GM12873 (cell line): ENCODE measurements around the gene GIGYF1.

Experiments used
- TF ChIP-seq, protein P1 (sequence below): IDR thresholded peaks from 2 replicates; pipeline ENCODE4 v1.5.1; 2012; ENCODE audit warnings: low read depth, mild to moderate bottlenecking, moderate library complexity, low read length, control low read depth; ENCODE audit not compliant: insufficient read depth; ENCODE audit errors: missing control alignments

The GIGYF1 gene

DNA sequence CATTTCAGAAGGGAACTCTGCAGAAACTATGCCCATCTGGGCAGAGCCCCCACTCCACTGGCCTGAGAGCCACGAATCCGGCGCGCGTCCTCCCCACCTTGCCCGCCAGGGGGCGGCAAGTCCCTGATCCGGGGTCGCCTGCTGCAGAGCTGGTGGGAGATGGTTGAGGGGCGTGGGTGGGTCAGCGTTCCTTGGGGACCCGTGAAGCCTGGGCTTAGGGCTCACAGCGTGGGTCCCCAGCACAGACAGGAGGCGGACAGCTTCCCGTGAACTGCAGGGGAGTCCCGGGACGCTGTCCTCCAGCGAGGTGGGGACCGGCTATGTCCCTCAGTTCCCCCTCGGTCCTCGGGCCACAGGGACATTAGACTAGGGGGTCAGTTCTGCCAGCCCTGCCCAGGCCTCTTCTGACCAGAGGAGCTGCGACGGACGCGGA lies 11.3 kb upstream of the GIGYF1 start:
- TF ChIP-seq, protein P1, sequence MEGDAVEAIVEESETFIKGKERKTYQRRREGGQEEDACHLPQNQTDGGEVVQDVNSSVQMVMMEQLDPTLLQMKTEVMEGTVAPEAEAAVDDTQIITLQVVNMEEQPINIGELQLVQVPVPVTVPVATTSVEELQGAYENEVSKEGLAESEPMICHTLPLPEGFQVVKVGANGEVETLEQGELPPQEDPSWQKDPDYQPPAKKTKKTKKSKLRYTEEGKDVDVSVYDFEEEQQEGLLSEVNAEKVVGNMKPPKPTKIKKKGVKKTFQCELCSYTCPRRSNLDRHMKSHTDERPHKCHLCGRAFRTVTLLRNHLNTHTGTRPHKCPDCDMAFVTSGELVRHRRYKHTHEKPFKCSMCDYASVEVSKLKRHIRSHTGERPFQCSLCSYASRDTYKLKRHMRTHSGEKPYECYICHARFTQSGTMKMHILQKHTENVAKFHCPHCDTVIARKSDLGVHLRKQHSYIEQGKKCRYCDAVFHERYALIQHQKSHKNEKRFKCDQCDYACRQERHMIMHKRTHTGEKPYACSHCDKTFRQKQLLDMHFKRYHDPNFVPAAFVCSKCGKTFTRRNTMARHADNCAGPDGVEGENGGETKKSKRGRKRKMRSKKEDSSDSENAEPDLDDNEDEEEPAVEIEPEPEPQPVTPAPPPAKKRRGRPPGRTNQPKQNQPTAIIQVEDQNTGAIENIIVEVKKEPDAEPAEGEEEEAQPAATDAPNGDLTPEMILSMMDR = peak; percentile 98

DNA sequence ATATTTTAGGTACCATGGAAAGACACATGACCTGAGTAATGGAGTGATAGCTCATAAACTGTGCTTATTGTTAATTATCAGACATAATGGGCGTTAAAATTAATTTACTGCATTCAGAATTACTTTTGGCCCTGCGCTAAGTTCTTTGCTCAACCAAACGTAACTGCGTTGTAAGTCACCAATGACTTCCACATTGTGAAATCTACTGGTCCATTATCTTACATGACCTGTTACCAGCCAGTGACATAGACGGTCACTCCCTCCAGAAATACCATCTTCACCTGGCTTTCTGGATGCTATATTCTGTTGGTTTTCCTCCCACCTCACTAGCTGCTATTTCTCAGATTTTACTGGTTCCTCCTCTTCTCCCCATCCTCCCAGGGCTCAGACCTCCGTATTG lies 5.0 kb upstream of the GIGYF1 start:
- TF ChIP-seq, protein P1 = no peak

DNA sequence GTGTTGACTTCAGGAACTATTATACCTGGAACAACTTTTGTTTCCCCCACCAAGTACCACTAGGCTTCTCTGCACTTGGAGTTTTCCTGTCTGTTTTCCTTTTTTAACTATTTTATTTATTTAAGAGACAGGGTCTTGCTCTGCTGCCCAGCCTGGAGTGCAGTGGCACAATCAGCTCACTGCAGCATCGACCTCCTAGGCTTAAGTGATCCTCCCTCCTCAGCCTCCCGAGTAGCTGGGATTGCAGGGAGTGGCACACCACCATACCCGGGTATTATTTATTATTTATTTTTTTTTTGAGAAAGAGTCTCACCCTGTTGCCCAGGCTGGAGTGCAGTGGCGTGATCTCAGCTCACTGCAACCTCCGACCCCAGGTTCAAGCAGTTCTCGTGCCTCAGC lies 2.1 kb upstream of the GIGYF1 start:
- TF ChIP-seq, protein P1 = no peak

DNA sequence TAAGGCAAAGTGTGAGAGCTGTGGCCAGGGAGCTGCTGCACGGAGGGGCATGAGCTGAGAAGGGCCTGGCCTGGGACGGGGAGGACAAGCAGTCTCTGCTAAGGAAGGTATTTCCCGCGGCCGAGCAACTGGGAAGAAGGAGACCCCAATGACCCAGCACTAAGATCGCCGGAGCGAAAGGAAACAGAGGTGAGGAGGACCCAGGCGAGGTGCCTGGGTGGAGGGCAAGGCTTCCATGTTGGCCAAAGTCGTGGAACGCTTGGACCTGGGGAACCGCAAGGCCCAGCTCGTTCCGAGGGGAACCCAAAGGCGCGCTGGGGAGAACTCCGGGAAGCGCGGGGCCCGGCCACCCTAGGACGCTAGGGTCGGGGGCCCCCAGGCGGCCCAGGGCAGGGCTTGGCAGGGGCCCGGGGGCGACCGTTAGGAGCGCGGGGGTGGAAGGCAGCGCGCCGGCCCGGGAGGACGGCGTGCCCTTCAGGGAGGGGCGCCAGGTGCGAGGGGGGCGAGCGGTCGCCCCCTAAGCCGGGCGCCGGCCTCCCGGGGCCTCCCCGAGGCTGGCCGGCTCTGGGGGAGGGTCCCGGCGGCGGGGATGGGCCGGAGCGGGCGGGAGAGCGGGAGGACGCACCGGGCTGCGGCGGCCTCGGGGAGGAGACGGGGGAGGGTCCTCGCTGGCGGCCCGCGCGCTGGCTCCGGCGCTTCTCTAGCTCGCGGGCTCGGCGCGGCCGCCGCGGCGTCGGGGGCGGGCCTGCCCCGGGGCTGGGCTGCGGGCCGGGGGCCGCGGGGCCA lies 545 bp downstream of the GIGYF1 start:
- TF ChIP-seq, protein P1 = no peak

DNA sequence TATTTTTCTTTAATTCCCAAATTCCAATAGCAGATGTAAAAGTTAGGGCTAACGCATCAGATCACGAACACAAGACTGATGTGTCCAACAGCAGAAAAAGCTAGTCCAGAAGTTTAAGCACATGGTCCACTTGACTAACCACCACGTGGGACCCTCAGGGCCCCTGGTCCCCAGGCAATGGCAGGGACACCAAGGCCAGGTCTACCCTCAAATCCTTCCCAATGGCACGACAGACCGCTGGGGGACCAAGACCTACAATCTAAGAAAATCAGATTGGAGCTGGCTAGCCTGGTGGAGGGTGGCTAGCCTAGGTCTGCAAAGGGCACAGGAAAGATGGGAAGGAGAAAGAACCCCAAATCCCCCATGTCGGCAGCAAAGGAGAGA lies 1.5 kb downstream of the GIGYF1 start:
- TF ChIP-seq, protein P1 = no peak

DNA sequence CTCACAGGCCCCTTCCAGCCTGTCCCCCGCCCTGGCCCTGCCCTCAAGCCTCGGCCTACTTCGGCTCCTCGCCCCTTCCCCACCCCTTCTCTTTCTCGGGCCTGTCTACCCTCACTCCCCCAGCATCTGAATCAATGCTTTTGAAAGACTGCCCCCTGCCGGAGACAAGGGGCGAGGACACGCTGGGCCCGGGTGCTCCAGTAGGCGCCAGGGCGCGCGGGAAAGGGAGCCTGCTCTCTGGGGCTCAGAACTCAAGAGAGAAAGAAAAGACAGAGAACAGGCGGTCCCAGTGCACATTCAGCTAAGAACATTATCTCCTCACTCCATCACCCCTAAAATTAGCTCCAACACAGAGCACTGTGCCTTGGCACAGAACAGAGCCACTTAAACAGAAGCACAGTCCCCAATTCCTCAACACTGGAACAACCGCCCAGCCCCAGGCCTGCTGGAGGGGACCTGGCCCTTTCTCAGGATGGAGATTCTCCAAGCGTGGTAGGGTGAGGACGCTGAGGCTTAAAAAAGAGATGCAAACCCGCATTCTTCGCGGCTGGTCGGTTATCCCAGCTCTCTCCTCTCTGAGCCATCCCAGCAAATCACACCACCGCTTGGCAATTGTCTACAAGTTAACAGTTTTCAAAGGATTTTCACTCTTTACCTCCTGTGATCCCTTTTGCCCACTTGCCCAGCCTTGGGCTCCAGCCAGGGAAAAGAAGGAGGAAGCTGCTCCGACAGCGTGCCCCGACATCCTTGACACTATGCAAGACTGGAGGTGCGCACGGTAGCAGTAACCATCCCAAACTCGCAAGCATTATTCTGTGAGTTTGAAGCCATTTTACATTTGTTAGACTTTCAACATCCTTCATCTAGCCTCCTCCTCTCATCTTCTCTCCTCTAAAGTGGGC lies 2.1 kb downstream of the GIGYF1 start:
- TF ChIP-seq, protein P1 = peak; percentile 83
